Pancreas (tissue), 10 donors: ENCODE results near the gene PRR19. TPM values are rescaled to one million over a fixed set of nuclear protein-coding genes. Genes with fewer than 3 reads are reported as not detected.

Experiments
- ATAC-seq, 4 donors: fragments of 200-7000 bp; cut with Tn5 transposase; one replicate each; pipeline versions ENCODE4 v1.8.0 to v1.9.1; 2020; ENCODE audit warnings: mild to moderate bottlenecking in 4 of 4, moderate library complexity in 4 of 4
- DNase-seq, 6 donors: peaks; one replicate each; pipeline ENCODE4 v3.0.0-alpha.2; 2020
- FAIRE-seq: peaks from 2 replicates; lab custom pipeline; 2012; peaks lifted over from hg19 to GRCh38; lab: Jason Lieb, UNC
- H3K27ac ChIP-seq, 4 donors: fragments of 200-600 bp; sonication (generic); 1 replicate in 3 of 4; 2 replicates in 1 of 4; pipeline versions ENCODE4 v1.5.0 to v1.8.0; 2020
- H3K27me3 ChIP-seq, 4 donors: fragments of 200-600 bp; one replicate each; pipeline ENCODE4 v1.8.0; 2021
- H3K36me3 ChIP-seq, 3 donors: fragments of 200-600 bp; sonication (generic) in 1 of 3; one replicate each; pipeline versions ENCODE4 v1.5.0 to v1.8.0; 2020 to 2021
- H3K4me1 ChIP-seq, 3 donors: fragments of 200-600 bp; one replicate each; pipeline ENCODE4 v1.8.0; 2021
- H3K4me3 ChIP-seq, 4 donors: fragments of 200-600 bp; sonication (generic) in 2 of 4; one replicate each; pipeline versions ENCODE4 v1.5.0 to v1.8.0; 2020 to 2021
- H3K9me3 ChIP-seq, 4 donors: fragments of 200-600 bp; one replicate each; pipeline ENCODE4 v1.8.0; 2021
- CTCF ChIP-seq, 4 donors: fragments of 200-600 bp; sonication (generic) in 3 of 4; IDR thresholded peaks; one replicate each; pipeline versions ENCODE4 v1.5.0 to v1.8.0; 2021; ENCODE audit warnings: antibody characterized with exemption in 4 of 4
- WGBS, 2 donors: extraction: QIAGEN DNeasy Blood & Tissue Kit; methylation state at CpG; one replicate each; pipeline ENCODE4 v1.1.7; 2013; 5-methylcytosine and 5-hydroxymethylcytosine counted together
- intact Hi-C, 3 donors: fragments of 100-400 bp; cut with DNase I; formaldehyde crosslinking; loops; one replicate each; pipeline versions ENCODE4 v1.11.1 to v1.14.2; 2022
- polyA plus RNA-seq, 2 donors: library from polyadenylated mRNA; stranded (reverse); fragments of 200-250 nt; gene quantifications; one replicate each; pipeline ENCODE4 v1.2.3, GENCODE V29; 2013
- total RNA-seq, 6 donors: library from RNA; stranded (reverse); fragmentation: NEBNext Ultra II Directional in 4 of 6; extraction: Animal tissue kit (Norgen Biotek cat#: 25700) in 4 of 6; gene quantifications; one replicate each; pipeline versions ENCODE4 v1.2.1 to v1.2.4, GENCODE V29; 2021 to 2023
- donor health status: healthy with polysubstance abuse.
- donor health status: DM: no; HTN: no; CAD: no; lungs with moderate emphysema.
- donor health status: DM: no; HTN: no; CAD: no.
- donor health status: control.
- donor health status: control.
- donor health status: Bipolar disorder and iron deficiency.
- donor health status: DM: yes; HTN: yes; CAD: no.
- donor health status: DM: no; HTN: no; CAD: no.
- donor health status: DM: no; HTN: no; CAD: no.
- donor health status: DM: yes; HTN: yes; CAD: no.

PRR19 gene
- total and polyA plus RNA-seq, 8 donors, result 0.12 to 0.99 (median 0.37) TPM

DNA sequence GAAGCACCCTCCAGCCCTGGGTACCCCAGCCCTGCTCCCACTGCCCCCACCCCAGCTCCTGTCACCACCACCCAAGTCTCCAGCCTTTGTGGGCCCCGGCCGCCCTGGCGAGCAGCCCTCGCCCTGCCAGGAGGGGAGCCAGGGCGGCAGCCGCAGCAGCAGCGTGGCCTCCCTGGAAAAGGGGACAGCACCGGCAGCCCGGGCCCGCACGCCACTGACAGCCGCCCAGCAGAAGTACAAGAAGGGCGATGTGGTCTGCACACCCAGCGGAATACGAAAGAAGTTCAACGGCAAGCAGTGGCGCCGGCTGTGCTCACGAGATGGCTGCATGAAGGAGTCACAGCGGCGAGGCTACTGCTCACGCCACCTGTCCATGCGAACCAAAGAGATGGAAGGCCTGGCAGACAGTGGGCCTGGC is 28.9 kb upstream of the PRR19 start:
- H3K27ac ChIP-seq, result no peak overlapping the region
- no peak overlapping the region for H3K4me3 ChIP-seq
- 95 to 96% methylated on average over 19 to 23 of the region's 23 CpGs for WGBS, 2 donors
- intact Hi-C loops, result no loop called here
- H3K9me3 ChIP-seq, result no peaks in the 10 kb centered on the region
- peaks cover 8 to 25% (median 13%) of the 10 kb centered on the region in 3 donors for H3K4me1 ChIP-seq
- TF ChIP-seq CTCF (IDR thresholded peaks at IDR 0.05), result no peak
- peak in 1 of 6 donors; percentile 75 for DNase-seq
- ATAC-seq, result no peak
- H3K36me3 ChIP-seq, result peaks cover 0 to 29% (median 15%) of the 10 kb centered on the region in 3 donors
- H3K27me3 ChIP-seq, result no peaks in the 10 kb centered on the region
- FAIRE-seq, result no peak

GRCh38 chr19:42273407-42274064 is 28.4 kb upstream of the PRR19 start:
- no peaks in the 10 kb centered on the region for H3K27me3 ChIP-seq
- peaks cover 8 to 30% (median 18%) of the 10 kb centered on the region in 3 donors for H3K4me1 ChIP-seq
- intact Hi-C loops, result no loop called here
- no peak for ATAC-seq
- FAIRE-seq, result no peak
- peak in 2 of 6 donors; percentile 43 to 72 for DNase-seq
- H3K27ac ChIP-seq, result no peak overlapping the region
- H3K4me3 ChIP-seq, result no peak overlapping the region
- no peaks in the 10 kb centered on the region for H3K9me3 ChIP-seq
- peaks cover 0 to 29% (median 15%) of the 10 kb centered on the region in 3 donors for H3K36me3 ChIP-seq
- WGBS, 2 donors, result 92 to 96% methylated on average over 41 to 43 of the region's 43 CpGs
- no peak for TF ChIP-seq CTCF (IDR thresholded peaks at IDR 0.05)

DNA sequence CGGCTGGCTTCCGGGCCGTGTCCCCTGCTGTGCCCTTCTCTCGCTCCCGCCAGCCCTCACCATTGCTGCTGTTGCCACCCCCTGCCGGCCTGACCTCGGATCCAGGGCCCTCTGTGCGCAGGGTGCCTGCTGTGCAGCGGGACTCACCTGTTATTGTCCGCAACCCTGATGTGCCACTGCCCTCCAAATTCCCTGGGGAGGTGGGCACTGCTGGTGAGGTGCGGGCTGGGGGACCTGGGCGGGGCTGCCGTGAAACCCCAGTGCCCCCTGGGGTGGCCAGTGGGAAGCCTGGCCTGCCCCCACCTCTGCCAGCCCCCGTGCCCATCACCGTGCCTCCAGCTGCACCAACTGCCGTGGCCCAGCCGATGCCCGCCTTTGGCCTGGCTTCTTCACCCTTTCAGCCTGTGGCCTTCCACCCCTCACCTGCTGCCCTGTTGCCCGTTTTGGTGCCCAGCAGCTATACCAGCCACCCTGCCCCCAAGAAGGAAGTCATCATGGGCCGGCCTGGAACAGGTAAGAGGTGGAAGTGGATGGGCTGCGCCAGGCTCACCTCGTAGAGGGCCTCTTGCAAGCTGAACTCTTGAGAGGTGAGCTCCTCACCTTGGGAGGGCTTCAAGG is 27.8 kb upstream of the PRR19 start:
- 91% methylated on average over 22 of the region's 22 CpGs for WGBS, 2 donors
- Histone ChIP-seq H3K4me3 (no peak overlapping the region), H3K27me3 (no peaks in the 10 kb centered on the region), H3K36me3 (peaks cover 0 to 29% (median 15%) of the 10 kb centered on the region in 3 donors), H3K27ac (no peak overlapping the region), H3K4me1 (peaks cover 13 to 36% (median 20%) of the 10 kb centered on the region in 3 donors), H3K9me3 (no peaks in the 10 kb centered on the region)
- TF ChIP-seq CTCF (IDR thresholded peaks at IDR 0.05), result no peak
- FAIRE-seq (no peak), DNase-seq (peak in 3 of 6 donors; percentile 18 to 73 (median 42)), ATAC-seq (no peak)
- intact Hi-C loops, result no loop called here

DNA sequence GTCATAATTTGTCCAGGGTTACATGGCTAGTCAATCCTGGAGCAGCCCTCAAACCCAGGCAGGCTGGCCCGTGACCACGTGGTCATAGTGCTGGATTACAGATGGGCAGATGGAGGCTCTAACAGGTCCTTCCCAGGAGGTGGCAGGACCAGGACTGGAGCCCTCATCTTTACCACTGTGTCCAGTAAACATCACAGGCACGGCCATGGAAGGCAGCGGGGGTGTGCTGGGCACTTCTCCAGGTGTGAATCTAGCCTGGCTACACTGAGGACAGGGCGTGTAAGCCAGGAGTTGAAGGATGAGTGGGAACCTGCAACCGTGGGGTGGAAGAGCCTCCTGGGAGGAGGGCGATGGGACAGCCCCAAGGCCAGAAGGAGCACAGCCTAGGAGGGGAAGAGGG is 26.8 kb upstream of the PRR19 start:
- no peak overlapping the region for H3K4me3 ChIP-seq
- H3K9me3 ChIP-seq, result no peaks in the 10 kb centered on the region
- no peaks in the 10 kb centered on the region for H3K27me3 ChIP-seq
- no peak for TF ChIP-seq CTCF (IDR thresholded peaks at IDR 0.05)
- 59 to 70% methylated on average over 7 of the region's 7 CpGs for WGBS, 2 donors
- peaks cover 0 to 29% (median 15%) of the 10 kb centered on the region in 3 donors for H3K36me3 ChIP-seq
- DNase-seq, result peak in 3 of 6 donors; percentile 22 to 45 (median 31)
- intact Hi-C loops, result no loop called here
- H3K4me1 ChIP-seq, result peaks cover 16 to 42% (median 25%) of the 10 kb centered on the region in 3 donors
- no peak for ATAC-seq
- FAIRE-seq, result no peak
- H3K27ac ChIP-seq, result no peak overlapping the region

DNA sequence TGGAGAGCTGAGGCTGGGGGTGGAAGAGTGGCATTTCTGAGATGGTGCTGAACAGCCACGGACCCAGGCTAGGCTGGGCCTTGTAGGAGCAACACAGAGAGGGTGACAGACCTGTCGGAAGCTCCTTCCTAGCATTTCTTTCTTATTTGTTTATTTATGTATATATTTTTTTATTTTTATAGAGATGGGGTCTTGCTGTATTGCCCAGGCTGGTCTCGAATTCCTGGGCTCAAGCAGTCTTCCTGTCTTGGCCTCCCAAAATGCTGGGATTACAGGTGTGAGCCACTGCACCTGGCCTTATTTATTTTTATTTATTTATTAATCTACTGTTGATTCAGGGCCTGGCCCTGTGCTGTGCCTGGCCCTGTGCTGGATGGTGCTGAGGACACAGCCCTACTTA is 26.4 kb upstream of the PRR19 start:
- ATAC-seq (no peak), FAIRE-seq (no peak), DNase-seq (no peak)
- Histone ChIP-seq H3K27ac (no peak overlapping the region), H3K4me1 (peaks cover 16 to 42% (median 25%) of the 10 kb centered on the region in 3 donors), H3K27me3 (no peaks in the 10 kb centered on the region), H3K36me3 (peaks cover 0 to 29% (median 15%) of the 10 kb centered on the region in 3 donors), H3K9me3 (no peaks in the 10 kb centered on the region), H3K4me3 (no peak overlapping the region)
- TF ChIP-seq CTCF (IDR thresholded peaks at IDR 0.05), result no peak
- WGBS, 2 donors, result 80 to 83% methylated on average over 3 of the region's 3 CpGs
- intact Hi-C loops, result no loop called here
